HEK293 (cell line): ENCODE results near the gene PANK4.
A peak's percentile ranks its signal among the peaks of the same experiment; 100 is the strongest.

Experiments used
- AEBP2 ChIP-seq: fragments of 450-650 bp; formaldehyde crosslinking; IDR thresholded peaks from 2 replicates; pipeline ENCODE4 v1.5.1; 2016; ENCODE audit warnings: missing biosample characterization, missing genetic modification characterization, borderline replicate concordance
- ATF2 ChIP-seq: fragments of 450-650 bp; formaldehyde crosslinking; IDR thresholded peaks from 2 replicates; pipeline ENCODE4 v1.5.1; 2016; ENCODE audit warnings: missing biosample characterization, missing genetic modification characterization, low read depth
- KLF8 ChIP-seq: fragments of 450-650 bp; formaldehyde crosslinking; IDR thresholded peaks from 2 replicates; pipeline ENCODE4 v1.5.1; 2016; ENCODE audit warnings: missing biosample characterization, missing genetic modification characterization
- MYNN ChIP-seq: fragments of 450-650 bp; formaldehyde crosslinking; IDR thresholded peaks from 2 replicates; pipeline ENCODE4 v1.5.1; 2016; ENCODE audit warnings: missing biosample characterization, missing genetic modification characterization, borderline replicate concordance
- MZF1 ChIP-seq: fragments of 450-650 bp; formaldehyde crosslinking; IDR thresholded peaks from 2 replicates; pipeline ENCODE4 v1.5.1; 2017; ENCODE audit warnings: missing biosample characterization, missing genetic modification characterization, borderline replicate concordance
- PRDM6 ChIP-seq: fragments of 450-650 bp; formaldehyde crosslinking; IDR thresholded peaks from 2 replicates; pipeline ENCODE4 v1.5.1; 2017; ENCODE audit warnings: missing biosample characterization, missing genetic modification characterization
- SCRT2 ChIP-seq: fragments of 450-650 bp; formaldehyde crosslinking; IDR thresholded peaks from 2 replicates; pipeline ENCODE4 v1.5.1; 2016; ENCODE audit warnings: missing biosample characterization, missing genetic modification characterization
- SETDB1 ChIP-seq: IDR thresholded peaks from one replicate; pipeline ENCODE4 v1.6.1; 2017; ENCODE audit warnings: mild to moderate bottlenecking, low read length, moderate library complexity, mixed read lengths; ENCODE audit not compliant: insufficient read length
- ZBTB17 ChIP-seq: fragments of 450-650 bp; formaldehyde crosslinking; IDR thresholded peaks from 2 replicates; pipeline ENCODE4 v1.5.1; 2016; ENCODE audit warnings: missing biosample characterization, missing genetic modification characterization
- ZBTB8A ChIP-seq: fragments of 450-650 bp; formaldehyde crosslinking; IDR thresholded peaks from 2 replicates; pipeline ENCODE4 v1.5.1; 2016; ENCODE audit warnings: missing biosample characterization, missing genetic modification characterization
- ZEB2 ChIP-seq: fragments of 450-650 bp; formaldehyde crosslinking; IDR thresholded peaks from 2 replicates; pipeline ENCODE4 v1.5.1; 2016; ENCODE audit warnings: missing biosample characterization, missing genetic modification characterization
- ZIC2 ChIP-seq: fragments of 450-650 bp; formaldehyde crosslinking; IDR thresholded peaks from 2 replicates; pipeline ENCODE4 v1.5.1; 2016; ENCODE audit warnings: missing biosample characterization, missing genetic modification characterization
- ZNF132 ChIP-seq: fragments of 450-650 bp; formaldehyde crosslinking; IDR thresholded peaks from 2 replicates; pipeline ENCODE4 v1.5.1; 2017; ENCODE audit warnings: missing biosample characterization, missing genetic modification characterization, borderline replicate concordance
- ZNF23 ChIP-seq: fragments of 450-650 bp; formaldehyde crosslinking; IDR thresholded peaks from 2 replicates; pipeline ENCODE4 v1.5.1; 2016; ENCODE audit warnings: missing biosample characterization, missing genetic modification characterization, borderline replicate concordance
- ZNF24 ChIP-seq: fragments of 450-650 bp; formaldehyde crosslinking; IDR thresholded peaks from 2 replicates; pipeline ENCODE4 v1.5.1; 2016; ENCODE audit warnings: missing biosample characterization, missing genetic modification characterization
- ZNF394 ChIP-seq: fragments of 450-650 bp; formaldehyde crosslinking; IDR thresholded peaks from 2 replicates; pipeline ENCODE4 v1.5.1; 2016; ENCODE audit warnings: missing biosample characterization, missing genetic modification characterization, mild to moderate bottlenecking, moderate library complexity, borderline replicate concordance
- ZNF555 ChIP-seq: fragments of 450-650 bp; formaldehyde crosslinking; conservative IDR thresholded peaks from 2 replicates; pipeline ENCODE4 v1.5.1; 2017; ENCODE audit warnings: missing biosample characterization, mild to moderate bottlenecking, missing genetic modification characterization, inconsistent platforms
- ZNF664 ChIP-seq: fragments of 450-650 bp; formaldehyde crosslinking; IDR thresholded peaks from 2 replicates; pipeline ENCODE4 v1.5.1; 2016; ENCODE audit warnings: missing biosample characterization, missing genetic modification characterization
- ZNF747 ChIP-seq: fragments of 450-650 bp; formaldehyde crosslinking; IDR thresholded peaks from 2 replicates; pipeline ENCODE4 v1.5.1; 2016; ENCODE audit warnings: missing biosample characterization, missing genetic modification characterization
- ZNF76 ChIP-seq: fragments of 450-650 bp; formaldehyde crosslinking; IDR thresholded peaks from 2 replicates; pipeline ENCODE4; 2016; ENCODE audit warnings: low read depth, missing biosample characterization, missing genetic modification characterization, borderline replicate concordance
- ZNF785 ChIP-seq: fragments of 450-650 bp; formaldehyde crosslinking; IDR thresholded peaks from 2 replicates; pipeline ENCODE4 v1.5.1; 2016; ENCODE audit warnings: missing biosample characterization, missing genetic modification characterization
- TF ChIP-seq, protein P1 (sequence below): fragments of 450-650 bp; formaldehyde crosslinking; IDR thresholded peaks from 2 replicates; pipeline ENCODE4 v1.5.1; 2016; ENCODE audit warnings: missing biosample characterization, missing genetic modification characterization
- TF ChIP-seq, protein P2 (sequence below): fragments of 450-650 bp; formaldehyde crosslinking; IDR thresholded peaks from 2 replicates; pipeline ENCODE4 v1.5.1; 2016; ENCODE audit warnings: missing biosample characterization, missing genetic modification characterization, borderline replicate concordance

Gene PANK4

DNA sequence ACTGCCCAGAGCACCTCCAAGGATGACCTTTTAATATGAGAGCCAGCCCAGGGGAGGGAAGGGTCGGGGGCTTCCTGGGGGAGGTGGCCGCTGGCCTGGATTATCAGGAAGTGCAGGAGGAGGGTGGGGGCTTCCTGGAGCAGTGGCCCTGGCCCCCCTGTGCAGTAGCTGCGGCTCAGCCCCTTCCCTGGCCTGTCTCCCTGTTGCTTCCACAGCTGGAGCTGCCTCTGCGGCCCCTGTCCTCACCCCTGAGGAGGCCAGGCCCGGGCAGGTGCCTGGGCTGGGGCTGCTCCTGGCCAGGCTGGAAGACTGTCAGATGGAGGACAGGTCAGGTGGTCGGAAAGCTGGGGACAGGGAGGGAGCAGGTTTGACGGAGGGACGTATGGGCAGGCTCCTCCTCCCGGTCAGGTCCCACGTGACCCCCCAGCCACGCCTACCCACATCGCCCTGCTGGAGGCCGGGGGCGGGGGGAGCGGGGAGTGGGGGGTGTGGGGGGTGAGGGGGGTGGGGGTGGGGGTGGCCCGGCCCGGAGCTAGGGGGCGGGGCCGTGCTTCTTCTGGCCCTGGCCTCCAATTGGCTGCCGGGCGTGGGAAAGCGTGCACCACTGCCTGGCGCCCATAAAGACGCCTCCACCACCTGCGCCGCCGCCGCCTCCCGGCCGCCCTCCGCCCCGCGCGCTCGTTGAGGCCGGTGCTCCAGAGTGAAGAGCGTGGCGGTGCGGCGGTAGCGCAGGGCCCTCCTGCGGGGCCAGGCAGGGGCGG is 19.5 kb upstream of the PANK4 start (continued):
- TF ChIP-seq ZNF394 (tag by site-specific recombination) = no peak
- no peak for TF ChIP-seq ZBTB17 (tag by site-specific recombination)
- TF ChIP-seq, protein P1, sequence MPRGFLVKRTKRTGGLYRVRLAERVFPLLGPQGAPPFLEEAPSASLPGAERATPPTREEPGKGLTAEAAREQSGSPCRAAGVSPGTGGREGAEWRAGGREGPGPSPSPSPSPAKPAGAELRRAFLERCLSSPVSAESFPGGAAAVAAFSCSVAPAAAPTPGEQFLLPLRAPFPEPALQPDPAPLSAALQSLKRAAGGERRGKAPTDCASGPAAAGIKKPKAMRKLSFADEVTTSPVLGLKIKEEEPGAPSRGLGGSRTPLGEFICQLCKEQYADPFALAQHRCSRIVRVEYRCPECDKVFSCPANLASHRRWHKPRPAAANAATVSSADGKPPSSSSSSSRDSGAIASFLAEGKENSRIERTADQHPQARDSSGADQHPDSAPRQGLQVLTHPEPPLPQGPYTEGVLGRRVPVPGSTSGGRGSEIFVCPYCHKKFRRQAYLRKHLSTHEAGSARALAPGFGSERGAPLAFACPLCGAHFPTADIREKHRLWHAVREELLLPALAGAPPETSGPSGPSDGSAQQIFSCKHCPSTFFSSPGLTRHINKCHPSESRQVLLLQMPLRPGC (tag by site-specific recombination) = no peak
- peak; percentile 69 for TF ChIP-seq ZIC2 (tag by site-specific recombination)
- 0 out of 2 replicates have a peak, but pooled peaks have one; percentile 14 for TF ChIP-seq ZNF76 (tag by site-specific recombination)
- no peak for TF ChIP-seq ATF2 (tag by site-specific recombination)
- TF ChIP-seq ZEB2 = peak; percentile 28; the same call in 1 of the 2 replicates
- no peak for TF ChIP-seq ZNF132
- TF ChIP-seq ZNF23 (tag by site-specific recombination) = no peak
- no peak for TF ChIP-seq ZNF785 (tag by site-specific recombination)
- no peak for TF ChIP-seq AEBP2 (tag by site-specific recombination)
- peak; percentile 32; the same call in 1 of the 2 replicates for TF ChIP-seq KLF8
- TF ChIP-seq SCRT2 (tag by site-specific recombination) = peak; percentile 61
- no peak for TF ChIP-seq ZNF555
- no peak for TF ChIP-seq PRDM6 (tag by site-specific recombination)
- peak; percentile 49; the same call in 1 of the 2 replicates for TF ChIP-seq ZBTB8A (tag by site-specific recombination)
- TF ChIP-seq ZNF747 (tag by site-specific recombination) = no peak
- TF ChIP-seq ZNF24 (tag by site-specific recombination) = no peak
- TF ChIP-seq, protein P2, sequence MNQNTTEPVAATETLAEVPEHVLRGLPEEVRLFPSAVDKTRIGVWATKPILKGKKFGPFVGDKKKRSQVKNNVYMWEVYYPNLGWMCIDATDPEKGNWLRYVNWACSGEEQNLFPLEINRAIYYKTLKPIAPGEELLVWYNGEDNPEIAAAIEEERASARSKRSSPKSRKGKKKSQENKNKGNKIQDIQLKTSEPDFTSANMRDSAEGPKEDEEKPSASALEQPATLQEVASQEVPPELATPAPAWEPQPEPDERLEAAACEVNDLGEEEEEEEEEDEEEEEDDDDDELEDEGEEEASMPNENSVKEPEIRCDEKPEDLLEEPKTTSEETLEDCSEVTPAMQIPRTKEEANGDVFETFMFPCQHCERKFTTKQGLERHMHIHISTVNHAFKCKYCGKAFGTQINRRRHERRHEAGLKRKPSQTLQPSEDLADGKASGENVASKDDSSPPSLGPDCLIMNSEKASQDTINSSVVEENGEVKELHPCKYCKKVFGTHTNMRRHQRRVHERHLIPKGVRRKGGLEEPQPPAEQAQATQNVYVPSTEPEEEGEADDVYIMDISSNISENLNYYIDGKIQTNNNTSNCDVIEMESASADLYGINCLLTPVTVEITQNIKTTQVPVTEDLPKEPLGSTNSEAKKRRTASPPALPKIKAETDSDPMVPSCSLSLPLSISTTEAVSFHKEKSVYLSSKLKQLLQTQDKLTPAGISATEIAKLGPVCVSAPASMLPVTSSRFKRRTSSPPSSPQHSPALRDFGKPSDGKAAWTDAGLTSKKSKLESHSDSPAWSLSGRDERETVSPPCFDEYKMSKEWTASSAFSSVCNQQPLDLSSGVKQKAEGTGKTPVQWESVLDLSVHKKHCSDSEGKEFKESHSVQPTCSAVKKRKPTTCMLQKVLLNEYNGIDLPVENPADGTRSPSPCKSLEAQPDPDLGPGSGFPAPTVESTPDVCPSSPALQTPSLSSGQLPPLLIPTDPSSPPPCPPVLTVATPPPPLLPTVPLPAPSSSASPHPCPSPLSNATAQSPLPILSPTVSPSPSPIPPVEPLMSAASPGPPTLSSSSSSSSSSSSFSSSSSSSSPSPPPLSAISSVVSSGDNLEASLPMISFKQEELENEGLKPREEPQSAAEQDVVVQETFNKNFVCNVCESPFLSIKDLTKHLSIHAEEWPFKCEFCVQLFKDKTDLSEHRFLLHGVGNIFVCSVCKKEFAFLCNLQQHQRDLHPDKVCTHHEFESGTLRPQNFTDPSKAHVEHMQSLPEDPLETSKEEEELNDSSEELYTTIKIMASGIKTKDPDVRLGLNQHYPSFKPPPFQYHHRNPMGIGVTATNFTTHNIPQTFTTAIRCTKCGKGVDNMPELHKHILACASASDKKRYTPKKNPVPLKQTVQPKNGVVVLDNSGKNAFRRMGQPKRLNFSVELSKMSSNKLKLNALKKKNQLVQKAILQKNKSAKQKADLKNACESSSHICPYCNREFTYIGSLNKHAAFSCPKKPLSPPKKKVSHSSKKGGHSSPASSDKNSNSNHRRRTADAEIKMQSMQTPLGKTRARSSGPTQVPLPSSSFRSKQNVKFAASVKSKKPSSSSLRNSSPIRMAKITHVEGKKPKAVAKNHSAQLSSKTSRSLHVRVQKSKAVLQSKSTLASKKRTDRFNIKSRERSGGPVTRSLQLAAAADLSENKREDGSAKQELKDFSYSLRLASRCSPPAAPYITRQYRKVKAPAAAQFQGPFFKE = no peak
- no peak for TF ChIP-seq MYNN (tag by site-specific recombination)
- no peak for TF ChIP-seq ZNF664 (tag by site-specific recombination)
- no peak for TF ChIP-seq SETDB1
- no peak for TF ChIP-seq MZF1 (tag by site-specific recombination)
